Stimulated activated CD8-positive, alpha-beta memory T cell treated with anti-CD3 and anti-CD28 coated beads, Interleukin-4, amount 100 ng/mL, for 1 hour (primary cell): Measurements from ENCODE around the gene PCSK7.

ENCODE experiments used
- DNase-seq, 2 donors: peaks; one replicate each; pipeline ENCODE4 v3.0.0-alpha.2; 2020; ENCODE audit warnings: low read depth in 2 of 2, low spot score in 1 of 2

Gene PCSK7

DNA sequence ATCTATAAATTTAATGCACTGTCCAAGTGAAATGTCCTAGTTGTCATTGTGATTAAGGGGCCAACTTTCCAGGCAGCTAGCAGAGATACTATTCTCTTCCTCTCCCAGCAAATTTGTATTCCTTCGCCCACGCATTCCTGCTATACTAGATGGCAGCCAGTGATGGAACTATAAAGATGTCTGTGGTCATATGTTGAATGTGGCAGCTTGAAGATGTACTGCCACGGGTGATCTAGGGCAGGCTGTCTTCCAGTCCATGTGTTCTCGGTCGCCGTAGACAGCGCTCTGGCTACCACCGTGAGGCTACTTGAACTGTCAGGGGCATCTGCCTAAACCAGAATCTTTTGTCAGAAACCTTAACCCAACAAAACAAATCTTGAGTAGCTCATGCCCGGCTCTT is 61.7 kb downstream of the PCSK7 start:
- DNase-seq = no peak

DNA sequence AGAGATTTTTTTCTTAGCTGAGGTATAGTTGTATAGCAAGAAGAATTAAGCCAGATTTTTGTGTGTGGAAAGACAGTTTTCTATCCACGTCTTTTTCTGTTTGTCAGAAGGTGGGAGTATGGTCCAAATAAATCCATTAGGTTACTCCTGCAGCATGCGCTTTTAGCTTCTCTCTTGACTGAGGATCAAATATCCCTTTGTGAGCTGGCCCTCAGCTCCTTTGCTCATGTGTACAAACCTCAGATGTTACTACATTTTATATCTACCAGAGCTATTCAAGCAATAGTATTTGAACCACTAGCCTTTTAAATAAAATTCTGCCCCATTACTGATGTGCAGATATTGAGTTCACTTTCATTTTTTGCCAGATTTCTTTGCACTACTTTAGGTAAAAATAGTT is 62.1 kb downstream of the PCSK7 start:
- DNase-seq = no peak

DNA sequence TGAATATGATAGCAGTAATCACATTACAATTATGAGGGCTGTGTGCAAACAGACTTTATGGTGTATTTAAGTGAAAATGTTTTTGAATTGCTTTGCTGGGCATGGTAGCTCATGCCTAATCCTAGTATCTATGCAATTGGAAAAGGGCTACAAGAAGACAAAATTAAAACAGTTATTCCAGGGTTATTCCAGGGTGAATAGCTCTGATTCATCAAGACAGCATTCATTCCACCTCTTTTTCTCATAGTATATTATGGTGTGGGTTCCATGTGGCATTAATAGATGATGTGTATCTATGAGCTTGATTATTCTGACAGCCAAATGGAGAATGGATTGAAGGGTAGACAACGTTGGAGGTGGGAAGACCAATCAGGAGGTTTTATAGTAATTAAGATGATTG is 65.4 kb downstream of the PCSK7 start:
- no peak for DNase-seq

DNA sequence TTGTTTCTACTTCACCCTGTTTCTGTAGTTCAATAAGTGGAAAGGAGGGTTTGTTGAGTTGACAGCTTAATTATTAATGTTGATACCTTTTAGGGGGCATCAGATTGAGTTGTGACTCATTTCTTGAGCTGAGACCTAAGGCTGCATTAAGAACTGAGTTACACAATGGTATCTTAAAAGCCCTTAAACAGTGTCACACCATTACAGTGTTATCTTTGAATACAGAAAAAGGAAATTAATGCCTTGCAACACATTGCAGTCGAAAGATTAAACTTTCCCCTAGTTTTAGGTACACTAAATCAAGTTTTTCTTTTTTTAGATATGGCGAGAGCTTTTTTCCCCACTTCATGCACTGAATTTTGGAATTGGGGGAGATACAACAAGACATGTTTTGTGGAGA is 71.0 kb downstream of the PCSK7 start:
- DNase-seq = no peak

DNA sequence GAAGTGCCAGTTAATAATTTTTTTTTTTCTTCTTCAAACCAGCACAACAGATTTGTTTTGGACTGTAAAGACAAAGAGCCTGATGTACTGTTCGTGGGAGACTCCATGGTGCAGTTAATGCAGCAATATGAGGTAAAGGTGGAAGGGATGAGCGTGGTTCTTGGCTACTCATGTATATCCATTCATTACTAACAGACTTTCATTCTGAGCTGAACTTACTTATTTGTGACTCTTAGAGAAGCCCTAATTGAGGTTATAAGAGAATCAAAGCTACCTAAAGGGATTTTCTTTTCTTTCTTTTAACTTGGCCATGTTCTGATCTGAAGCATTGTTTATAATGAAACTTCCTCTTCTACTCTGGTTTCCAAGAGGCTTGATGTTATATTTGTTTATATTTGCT is 72.0 kb downstream of the PCSK7 start:
- no peak for DNase-seq

DNA sequence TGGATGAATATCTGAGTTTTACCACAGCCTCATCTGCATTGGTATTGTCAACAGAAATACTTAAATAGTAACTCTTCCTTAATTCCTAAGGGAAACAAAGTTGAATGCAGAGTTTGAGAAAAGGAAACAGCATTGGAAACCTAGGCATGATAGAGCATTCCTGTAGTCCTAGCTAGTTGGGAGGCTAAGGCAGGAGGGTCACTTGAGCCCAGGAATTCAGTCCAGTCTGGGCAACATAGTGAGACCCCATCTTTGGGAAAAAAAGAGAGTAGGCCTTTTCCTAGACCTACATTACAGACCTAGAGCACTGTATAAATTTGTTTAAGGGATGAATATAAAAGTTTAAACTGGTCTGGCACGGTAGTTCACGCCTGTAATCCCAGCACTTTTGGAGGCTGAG is 74.4 kb downstream of the PCSK7 start:
- no peak for DNase-seq

DNA sequence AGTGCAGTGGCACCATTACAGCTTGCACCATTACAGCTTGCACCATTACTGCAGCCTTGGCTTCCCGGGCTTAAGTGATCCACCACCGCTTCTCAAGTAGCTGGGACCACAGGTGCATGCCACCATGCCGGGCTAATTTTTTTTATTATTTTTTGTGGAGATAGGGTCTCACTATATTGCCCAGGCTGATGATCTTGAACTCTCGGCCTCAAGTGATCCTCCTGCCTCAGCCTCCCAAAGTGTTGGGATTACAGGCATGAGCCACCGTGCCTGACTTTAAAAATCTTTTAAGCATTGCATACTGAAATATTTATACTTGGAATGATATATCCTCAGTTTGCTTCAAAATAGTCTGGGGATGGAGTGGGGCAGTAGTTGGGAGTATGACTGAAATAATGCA is 77.4 kb downstream of the PCSK7 start:
- DNase-seq = no peak
